SJSA1 (cell line): ENCODE results near the gene ALPK3. TPM values are rescaled to one million over a fixed set of nuclear protein-coding genes. Genes with fewer than 3 reads are reported as not detected.

Experiments
- DNase-seq, 2 experiments: peaks; one replicate each; pipeline ENCODE4 v3.0.0-alpha.2; 2015 to 2020; ENCODE audit warnings: low spot score in 2 of 2, low read depth in 1 of 2
- H3K27ac ChIP-seq: fragments of 250-450 bp; sonication (Bioruptor Pico); 2 replicates; pipeline ENCODE4 v1.5.1; 2020; ENCODE audit warnings: mild to moderate bottlenecking, moderate library complexity
- H3K27me3 ChIP-seq: fragments of 250-450 bp; sonication (Bioruptor Pico); replicated peaks from 2 replicates; pipeline ENCODE4 v1.5.1; 2020; ENCODE audit warnings: mild to moderate bottlenecking, moderate library complexity
- H3K36me3 ChIP-seq: fragments of 250-450 bp; sonication (Bioruptor Pico); 2 replicates; pipeline ENCODE4 v1.5.1; 2020; ENCODE audit warnings: mild to moderate bottlenecking
- H3K4me1 ChIP-seq: fragments of 250-450 bp; sonication (Bioruptor Pico); replicated peaks from 2 replicates; pipeline ENCODE4 v1.6.1; 2021; ENCODE audit warnings: mild to moderate bottlenecking
- H3K4me3 ChIP-seq: fragments of 250-450 bp; sonication (Bioruptor Pico); 2 replicates; pipeline ENCODE4 v1.5.1; 2020; ENCODE audit warnings: mild to moderate bottlenecking
- H3K9me3 ChIP-seq: fragments of 250-450 bp; sonication (Bioruptor Pico); replicated peaks from 2 replicates; pipeline ENCODE4 v1.5.1; 2020; ENCODE audit warnings: mild to moderate bottlenecking
- total RNA-seq: library from RNA; depleted of rRNA; stranded (reverse); fragments of >200 nt; shearing (Covaris generic); gene quantifications from 2 replicates; pipeline ENCODE4 v1.2.3, GENCODE V29; 2014

The ALPK3 gene
- total RNA-seq, 1 experiment from 2014 or later, result 0.03 TPM

DNA sequence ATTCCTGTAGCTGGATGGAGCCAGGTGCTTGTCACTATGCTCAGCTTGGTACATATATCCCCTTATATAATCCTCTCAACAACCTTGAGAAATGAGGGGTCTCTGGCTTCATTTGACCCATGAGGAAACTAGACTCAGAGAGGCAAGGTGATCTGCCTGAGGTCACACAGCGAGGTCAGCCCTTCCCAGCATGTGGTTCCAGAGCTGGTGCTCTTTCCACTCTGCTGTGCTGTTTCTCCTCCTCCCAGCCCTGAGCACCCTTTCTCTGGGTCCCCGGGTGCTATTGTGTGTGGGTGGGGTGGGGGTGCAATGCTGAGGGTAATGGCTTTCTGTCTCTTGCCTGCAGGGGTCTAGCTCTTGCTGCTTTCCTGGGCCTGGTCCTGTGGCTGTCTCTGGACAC lies 86.6 kb downstream of the ALPK3 start:
- H3K27me3 ChIP-seq, result no peaks in the 10 kb centered on the region
- no peaks in the 10 kb centered on the region for H3K4me1 ChIP-seq
- H3K27ac ChIP-seq, result no peak overlapping the region
- no peaks in the 10 kb centered on the region for H3K9me3 ChIP-seq
- H3K4me3 ChIP-seq, result no peak overlapping the region
- DNase-seq, result no peak
- no peaks in the 10 kb centered on the region for H3K36me3 ChIP-seq

DNA sequence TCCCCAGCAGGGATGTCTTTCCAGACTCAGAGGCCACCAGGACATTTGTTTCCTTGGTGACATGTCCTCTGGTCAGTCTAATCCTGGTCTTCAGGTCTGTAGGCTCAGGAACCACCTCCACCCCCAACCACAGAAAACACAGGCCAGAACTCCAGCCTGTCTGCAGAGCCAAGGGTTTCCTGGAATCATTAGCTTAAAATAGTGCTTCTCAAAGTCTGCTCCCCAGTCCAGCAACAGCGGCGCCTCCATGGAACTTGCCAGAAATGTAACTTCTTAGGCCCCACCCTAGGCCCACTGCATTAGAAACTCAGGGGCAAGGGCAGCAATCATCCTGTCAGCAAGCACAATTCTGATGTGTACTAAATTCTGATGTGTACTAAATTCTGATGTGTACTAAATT lies 87.3 kb downstream of the ALPK3 start:
- Histone ChIP-seq H3K4me1 (no peaks in the 10 kb centered on the region), H3K9me3 (no peaks in the 10 kb centered on the region), H3K36me3 (no peaks in the 10 kb centered on the region), H3K27ac (no peak overlapping the region), H3K27me3 (no peaks in the 10 kb centered on the region), H3K4me3 (no peak overlapping the region)
- DNase-seq, result no peak

DNA sequence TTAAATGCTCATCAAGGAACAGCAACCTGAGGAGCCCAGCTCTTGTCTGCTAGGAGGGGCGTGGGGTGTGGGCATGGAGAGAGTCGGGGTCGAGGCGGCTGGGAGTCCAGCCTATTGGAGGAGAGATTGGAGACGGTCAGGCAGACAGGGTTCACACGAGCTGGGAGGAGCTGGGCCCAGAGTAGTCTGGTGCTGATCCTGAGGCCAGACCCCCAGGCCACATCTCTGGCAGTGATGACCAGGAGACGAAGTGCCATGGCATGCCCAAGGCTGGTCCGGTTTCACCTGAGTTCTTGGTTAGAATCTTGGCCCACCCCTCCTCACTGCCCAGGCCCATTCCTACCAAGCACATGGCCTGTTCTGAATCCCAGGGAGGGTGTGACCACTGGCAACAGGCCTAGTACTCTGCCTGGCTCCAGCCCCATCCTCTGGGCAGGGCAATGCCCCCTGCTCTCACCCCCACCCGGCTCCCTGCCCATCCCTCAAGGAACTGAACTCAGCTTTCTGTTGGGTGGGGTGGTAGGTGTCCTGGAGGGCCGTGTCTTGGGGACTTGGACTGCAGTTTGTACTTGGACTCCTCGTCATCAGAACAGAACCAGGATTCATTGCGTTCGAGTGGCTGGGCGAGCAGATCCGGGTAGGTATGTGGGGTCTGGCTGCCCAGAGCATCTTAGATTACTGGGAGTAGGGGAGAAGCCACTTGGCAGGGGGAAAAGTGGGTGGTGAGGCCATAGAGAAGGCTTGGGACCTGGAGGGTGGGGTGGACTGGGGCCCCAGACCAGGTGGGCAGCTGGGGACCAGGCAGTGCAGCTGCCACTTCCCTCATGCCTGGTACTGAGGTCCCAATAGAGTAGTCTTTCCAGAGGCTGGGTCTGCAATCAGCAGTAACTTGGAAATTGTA lies 88.1 kb downstream of the ALPK3 start:
- Histone ChIP-seq H3K9me3 (no peaks in the 10 kb centered on the region), H3K4me3 (no peak overlapping the region), H3K4me1 (no peaks in the 10 kb centered on the region), H3K27me3 (no peaks in the 10 kb centered on the region), H3K27ac (no peak overlapping the region), H3K36me3 (no peaks in the 10 kb centered on the region)
- DNase-seq, result no peak

DNA sequence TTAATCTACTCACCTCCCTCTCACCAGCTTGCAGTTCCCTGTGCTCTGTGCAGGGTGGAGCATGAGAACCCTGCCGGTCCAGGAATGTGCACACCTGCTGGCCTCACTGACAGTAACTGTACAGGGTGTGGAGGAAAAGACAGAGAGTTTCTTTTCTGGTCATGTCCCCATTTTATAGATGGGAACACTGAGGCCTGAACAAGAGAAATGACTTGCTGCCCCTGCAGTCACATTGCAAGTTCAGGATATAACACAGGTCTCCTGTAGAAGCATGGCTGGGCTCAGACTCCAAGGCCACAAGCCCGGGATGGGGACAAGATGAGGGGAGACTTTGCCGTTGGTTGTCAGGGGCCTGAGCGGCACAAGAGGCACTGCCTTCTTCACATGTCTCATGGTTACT lies 90.6 kb downstream of the ALPK3 start:
- DNase-seq, result no peak
- H3K9me3 ChIP-seq, result no peaks in the 10 kb centered on the region
- H3K4me1 ChIP-seq, result peaks cover 11% of the 10 kb centered on the region
- H3K36me3 ChIP-seq, result no peaks in the 10 kb centered on the region
- no peaks in the 10 kb centered on the region for H3K27me3 ChIP-seq
- no peak overlapping the region for H3K4me3 ChIP-seq
- H3K27ac ChIP-seq, result no peak overlapping the region

DNA sequence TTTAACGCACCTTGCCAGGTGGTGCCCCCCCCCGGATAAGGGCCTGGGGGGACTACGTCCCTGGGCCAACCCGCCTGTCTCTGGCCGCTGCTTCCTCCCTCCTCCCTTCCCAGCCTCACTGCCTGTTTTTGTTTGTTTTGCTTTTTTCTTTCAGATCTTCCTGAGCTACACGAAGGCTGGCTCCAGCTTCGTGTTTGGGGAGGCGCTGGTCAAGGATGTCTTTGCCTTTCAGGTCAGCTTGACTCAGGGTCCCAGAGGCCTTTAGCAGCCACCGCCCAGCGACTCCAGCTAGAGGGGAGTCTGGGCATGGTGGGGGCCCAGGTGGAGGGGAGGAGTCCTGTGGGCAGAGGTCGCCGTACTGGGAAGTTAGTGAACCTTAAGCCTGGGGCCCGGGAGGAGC lies 91.4 kb downstream of the ALPK3 start:
- DNase-seq, result no peak
- H3K27ac ChIP-seq, result no peak overlapping the region
- H3K4me3 ChIP-seq, result no peak overlapping the region
- H3K36me3 ChIP-seq, result no peaks in the 10 kb centered on the region
- H3K9me3 ChIP-seq, result no peaks in the 10 kb centered on the region
- no peaks in the 10 kb centered on the region for H3K27me3 ChIP-seq
- peaks cover 14% of the 10 kb centered on the region for H3K4me1 ChIP-seq

DNA sequence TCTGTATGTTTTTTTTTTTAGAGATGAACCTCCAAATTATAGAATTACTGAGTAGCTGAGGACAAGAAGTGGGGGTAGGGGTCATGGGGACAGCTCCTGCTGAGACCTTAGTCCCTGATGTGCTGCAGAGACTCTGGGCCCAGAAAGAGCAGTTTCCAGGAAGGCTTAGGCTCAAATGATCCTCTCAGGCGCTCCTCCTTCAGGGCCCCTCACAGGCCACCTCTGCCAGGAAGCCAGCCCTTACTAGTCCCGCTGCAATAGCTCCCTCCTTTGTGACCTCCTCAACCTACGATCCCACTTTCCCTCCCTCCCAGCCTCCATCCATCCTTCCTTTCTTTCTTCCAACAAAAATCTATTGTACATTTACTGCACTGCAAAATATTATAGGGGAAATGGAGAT lies 91.9 kb downstream of the ALPK3 start:
- peaks cover 14% of the 10 kb centered on the region for H3K4me1 ChIP-seq
- no peak overlapping the region for H3K4me3 ChIP-seq
- H3K9me3 ChIP-seq, result no peaks in the 10 kb centered on the region
- no peak overlapping the region for H3K27ac ChIP-seq
- no peak for DNase-seq
- H3K36me3 ChIP-seq, result no peaks in the 10 kb centered on the region
- H3K27me3 ChIP-seq, result no peaks in the 10 kb centered on the region

DNA sequence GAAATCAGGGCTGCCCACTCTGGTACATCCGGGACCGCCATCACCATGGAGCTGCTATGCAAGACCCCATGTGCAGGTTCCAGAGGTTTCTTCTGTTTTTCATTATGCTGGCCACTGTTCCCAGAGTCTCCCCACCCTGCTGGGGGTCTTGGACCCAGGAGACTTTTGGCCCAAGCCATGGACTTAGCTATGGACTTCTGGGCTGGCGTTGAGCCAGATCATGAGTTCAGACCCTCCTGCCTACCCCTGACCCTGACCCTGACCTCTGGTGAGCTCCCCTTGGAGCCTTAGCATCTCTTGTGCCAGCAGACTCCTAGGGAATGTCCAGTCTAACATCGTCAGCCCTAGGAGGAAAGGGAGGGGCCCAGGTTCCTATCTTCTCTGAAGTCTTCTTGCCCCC lies 92.6 kb downstream of the ALPK3 start:
- no peaks in the 10 kb centered on the region for H3K9me3 ChIP-seq
- no peaks in the 10 kb centered on the region for H3K36me3 ChIP-seq
- no peak overlapping the region for H3K27ac ChIP-seq
- no peak overlapping the region for H3K4me3 ChIP-seq
- peaks cover 14% of the 10 kb centered on the region for H3K4me1 ChIP-seq
- DNase-seq, result no peak
- H3K27me3 ChIP-seq, result no peaks in the 10 kb centered on the region

DNA sequence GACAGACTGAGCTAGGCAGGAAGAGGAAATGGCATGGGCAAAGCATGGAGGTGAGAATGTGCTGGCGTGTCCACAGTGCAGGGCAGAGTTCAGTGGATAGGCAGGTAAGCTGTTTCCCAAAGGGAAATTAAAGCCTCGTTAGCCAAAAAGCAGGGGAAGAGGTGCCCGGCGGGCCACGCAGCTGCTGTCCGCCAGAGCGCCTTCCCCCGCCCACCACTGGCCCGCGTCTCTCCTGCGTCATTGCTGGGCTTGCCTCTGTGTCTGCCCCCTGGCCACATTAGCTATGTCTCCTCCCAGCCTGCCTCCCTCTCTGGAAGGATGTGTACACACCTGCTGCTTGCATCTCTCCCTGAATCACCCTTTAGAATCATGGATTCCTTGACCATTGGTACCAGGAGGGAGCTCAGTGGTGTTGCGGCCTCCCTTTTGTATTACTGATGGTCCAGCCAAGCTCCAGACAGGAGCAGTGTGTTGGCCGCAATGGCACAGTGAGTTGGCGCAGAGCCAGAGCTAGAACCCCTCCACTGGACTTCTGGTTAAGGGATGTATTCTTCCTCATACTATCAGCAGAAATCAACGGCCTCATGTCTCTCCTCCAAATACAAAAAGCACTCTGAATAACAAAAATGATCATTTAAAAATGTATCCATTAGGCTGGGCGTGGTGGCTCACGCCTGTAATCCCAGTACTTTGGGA lies 93.9 kb downstream of the ALPK3 start:
- no peaks in the 10 kb centered on the region for H3K27me3 ChIP-seq
- H3K27ac ChIP-seq, result no peak overlapping the region
- peaks cover 14% of the 10 kb centered on the region for H3K4me1 ChIP-seq
- H3K36me3 ChIP-seq, result no peaks in the 10 kb centered on the region
- H3K4me3 ChIP-seq, result no peak overlapping the region
- no peaks in the 10 kb centered on the region for H3K9me3 ChIP-seq
- no peak for DNase-seq

DNA sequence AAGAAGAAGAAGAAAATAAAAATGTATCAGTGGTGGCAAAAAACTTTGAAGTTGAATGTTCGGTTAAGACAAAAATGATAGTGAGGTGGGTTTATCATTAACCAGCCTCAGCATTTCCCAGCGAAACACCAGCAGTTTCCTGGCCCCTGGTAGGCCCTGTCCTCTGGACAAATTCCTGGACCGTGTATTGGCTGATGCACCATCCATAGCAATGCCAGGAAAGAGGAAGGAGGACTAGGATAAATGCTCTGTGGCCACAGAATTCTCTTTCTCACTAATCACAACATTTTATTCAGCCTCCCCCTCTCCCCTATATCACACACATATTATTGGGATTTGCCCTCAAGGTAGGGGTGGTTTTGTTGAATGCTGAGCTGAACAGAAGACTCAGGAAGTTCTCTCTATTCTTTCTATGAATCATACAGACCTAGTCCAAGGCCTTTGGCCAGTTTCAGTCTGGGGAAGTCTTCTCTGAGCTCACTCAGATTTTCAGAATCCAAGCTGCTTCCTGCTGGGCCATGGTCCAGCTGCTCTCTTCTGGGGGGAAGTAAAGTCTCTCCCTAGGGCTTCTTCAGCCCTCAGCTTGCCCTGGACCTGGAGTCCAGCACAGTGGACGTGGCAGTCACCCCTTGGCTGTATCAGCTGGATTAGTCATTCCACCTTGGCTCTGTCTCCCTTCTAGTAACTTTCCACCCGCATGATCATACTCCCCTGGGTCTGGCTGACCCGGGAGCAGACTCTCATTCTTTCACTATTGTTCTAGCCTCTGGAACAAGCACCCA lies 94.9 kb downstream of the ALPK3 start:
- Histone ChIP-seq H3K36me3 (no peaks in the 10 kb centered on the region), H3K4me3 (no peak overlapping the region), H3K9me3 (no peaks in the 10 kb centered on the region), H3K4me1 (peaks cover 14% of the 10 kb centered on the region), H3K27me3 (no peaks in the 10 kb centered on the region), H3K27ac (peak overlapping the region; percentile 76)
- peak; percentile 71 to 78 for DNase-seq

DNA sequence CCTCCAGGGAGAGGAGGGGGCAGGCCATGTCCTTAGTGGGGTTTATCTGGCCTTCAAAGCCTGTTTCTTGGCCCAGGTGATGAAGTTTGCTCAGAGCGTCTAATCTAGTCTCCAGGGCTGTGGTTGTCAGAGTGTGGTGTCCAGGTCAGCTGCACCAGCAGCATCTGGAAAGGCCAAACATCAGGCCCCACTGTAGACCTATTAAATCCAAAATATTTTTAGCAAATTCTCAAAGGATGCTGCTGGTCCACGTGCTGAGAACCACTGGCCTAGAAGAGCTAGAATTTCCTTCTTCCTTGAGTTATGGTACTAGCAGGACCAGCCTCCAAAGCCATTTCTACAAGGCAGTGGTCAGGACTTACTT lies 96.2 kb downstream of the ALPK3 start:
- Histone ChIP-seq H3K27me3 (no peaks in the 10 kb centered on the region), H3K4me1 (peaks cover 14% of the 10 kb centered on the region), H3K36me3 (no peaks in the 10 kb centered on the region), H3K9me3 (no peaks in the 10 kb centered on the region), H3K27ac (no peak overlapping the region), H3K4me3 (no peak overlapping the region)
- no peak for DNase-seq

DNA sequence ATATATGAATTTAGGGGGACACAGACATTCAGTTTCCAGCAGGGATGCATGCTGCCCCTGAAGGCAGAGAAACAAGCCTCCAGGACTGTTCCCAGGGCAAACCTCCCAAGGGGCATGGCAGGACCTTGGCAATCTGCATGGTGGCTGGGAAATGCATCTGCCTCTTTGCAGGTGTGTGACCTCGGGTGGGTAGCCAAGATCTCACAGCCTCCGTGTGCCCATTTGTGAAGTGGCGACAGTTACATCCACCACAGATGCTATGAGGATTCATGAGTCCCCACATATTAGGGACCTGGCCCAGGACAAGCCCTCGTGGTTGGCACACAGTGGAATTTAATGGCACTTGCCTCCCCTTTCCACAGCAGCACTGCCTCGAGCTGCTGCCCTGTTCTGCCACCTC lies 97.2 kb downstream of the ALPK3 start:
- Histone ChIP-seq H3K9me3 (no peaks in the 10 kb centered on the region), H3K27ac (no peak overlapping the region), H3K4me1 (peaks cover 14% of the 10 kb centered on the region), H3K36me3 (no peaks in the 10 kb centered on the region), H3K27me3 (no peaks in the 10 kb centered on the region), H3K4me3 (no peak overlapping the region)
- DNase-seq, result no peak

DNA sequence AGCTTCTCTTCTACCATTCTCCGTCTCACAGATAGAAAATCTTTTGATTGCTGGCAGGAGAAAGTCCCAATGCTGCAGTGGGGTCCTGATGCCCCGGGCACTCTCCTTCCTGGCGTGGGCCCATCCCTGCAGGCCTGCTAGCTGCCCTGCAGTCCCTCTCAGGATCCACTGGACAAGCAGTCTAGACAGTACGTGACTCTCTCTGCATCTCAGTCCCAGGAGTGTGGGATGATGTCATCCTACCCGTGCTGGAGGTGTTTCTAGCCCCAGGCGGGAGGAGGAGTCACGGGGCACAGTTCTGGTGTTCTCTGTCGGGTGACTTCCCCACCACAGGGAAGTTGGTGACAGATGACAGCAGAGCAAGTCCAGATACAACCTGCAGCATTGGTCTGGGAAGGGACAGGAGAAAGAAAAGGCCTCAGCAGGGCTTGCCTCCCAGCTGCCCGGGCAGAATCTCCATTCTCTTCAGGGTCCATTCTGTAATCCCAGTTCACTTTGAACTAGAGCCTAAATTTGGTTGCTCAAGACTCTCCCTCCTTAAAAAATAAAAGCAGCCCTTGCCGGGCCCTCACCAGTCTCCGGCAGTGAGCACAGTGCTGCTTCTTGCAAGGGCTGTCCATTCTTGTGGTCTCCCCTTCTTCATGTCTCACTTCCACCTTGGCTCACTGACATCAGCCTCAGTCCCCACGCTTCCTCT lies 97.9 kb downstream of the ALPK3 start:
- H3K4me1 ChIP-seq, result peaks cover 14% of the 10 kb centered on the region
- H3K27me3 ChIP-seq, result no peaks in the 10 kb centered on the region
- H3K4me3 ChIP-seq, result no peak overlapping the region
- no peaks in the 10 kb centered on the region for H3K36me3 ChIP-seq
- DNase-seq, result no peak
- H3K27ac ChIP-seq, result no peak overlapping the region
- H3K9me3 ChIP-seq, result no peaks in the 10 kb centered on the region

DNA sequence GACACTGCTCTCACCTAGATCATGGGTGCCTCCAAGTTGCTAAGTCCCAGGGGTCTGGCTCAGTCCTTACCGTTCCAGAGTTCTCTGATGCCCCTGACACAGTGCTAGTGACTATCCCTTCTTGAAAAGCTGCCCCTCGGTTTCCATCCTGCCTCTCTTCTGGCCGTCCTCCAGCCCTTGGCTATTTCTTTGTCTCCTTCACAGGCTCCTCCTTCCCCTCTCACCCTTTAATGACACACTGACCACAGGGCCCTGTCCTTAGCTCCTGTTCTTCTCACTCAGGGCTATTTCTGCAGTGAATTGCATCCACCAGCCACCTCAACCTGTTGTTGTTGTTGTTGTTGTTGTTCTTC lies 98.4 kb downstream of the ALPK3 start:
- Histone ChIP-seq H3K27ac (no peak overlapping the region), H3K36me3 (no peaks in the 10 kb centered on the region), H3K27me3 (no peaks in the 10 kb centered on the region), H3K9me3 (no peaks in the 10 kb centered on the region), H3K4me1 (peaks cover 14% of the 10 kb centered on the region), H3K4me3 (no peak overlapping the region)
- no peak for DNase-seq
